Esophagus squamous epithelium (tissue), 4 donors: ENCODE data around the gene RALY.

Source experiments
- POLR2A ChIP-seq, 4 donors: fragments of 450-650 bp; IDR thresholded peaks; one replicate each; pipeline ENCODE4 v1.6.1; 2017; ENCODE audit warnings: antibody characterized with exemption in 4 of 4, mild to moderate bottlenecking in 4 of 4, moderate library complexity in 3 of 4
- TF ChIP-seq, protein P1 (sequence below), 6 experiments: fragments of 450-650 bp in 4 of 6; fragments of 200-600 bp in 2 of 6; sonication (generic) in 2 of 6; IDR thresholded peaks; one replicate each; pipeline ENCODE4 v1.5.1; 2016 to 2019; ENCODE audit warnings: antibody characterized with exemption in 6 of 6, mild to moderate bottlenecking in 4 of 6, moderate library complexity in 4 of 6

DNA sequence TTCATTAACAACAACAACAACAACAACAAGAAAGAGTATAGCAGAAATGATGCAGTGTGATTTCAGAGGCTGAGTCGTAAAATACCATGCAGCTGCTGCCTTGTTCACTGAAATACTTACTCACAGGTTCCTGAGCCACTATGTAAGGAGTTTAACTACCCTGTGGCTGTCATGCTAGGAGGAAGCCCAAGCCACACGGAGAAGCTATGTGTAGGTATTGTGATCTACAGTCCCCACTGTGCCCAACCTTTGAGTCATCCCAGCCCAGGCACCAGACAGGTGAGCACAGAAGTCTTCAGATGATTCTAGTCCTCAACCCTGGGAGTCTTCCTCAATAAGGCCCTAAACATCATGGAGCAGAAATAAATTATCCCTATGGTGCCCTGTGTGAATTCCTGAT lies 14.6 kb upstream of the RALY start:
- TF ChIP-seq, protein P1, sequence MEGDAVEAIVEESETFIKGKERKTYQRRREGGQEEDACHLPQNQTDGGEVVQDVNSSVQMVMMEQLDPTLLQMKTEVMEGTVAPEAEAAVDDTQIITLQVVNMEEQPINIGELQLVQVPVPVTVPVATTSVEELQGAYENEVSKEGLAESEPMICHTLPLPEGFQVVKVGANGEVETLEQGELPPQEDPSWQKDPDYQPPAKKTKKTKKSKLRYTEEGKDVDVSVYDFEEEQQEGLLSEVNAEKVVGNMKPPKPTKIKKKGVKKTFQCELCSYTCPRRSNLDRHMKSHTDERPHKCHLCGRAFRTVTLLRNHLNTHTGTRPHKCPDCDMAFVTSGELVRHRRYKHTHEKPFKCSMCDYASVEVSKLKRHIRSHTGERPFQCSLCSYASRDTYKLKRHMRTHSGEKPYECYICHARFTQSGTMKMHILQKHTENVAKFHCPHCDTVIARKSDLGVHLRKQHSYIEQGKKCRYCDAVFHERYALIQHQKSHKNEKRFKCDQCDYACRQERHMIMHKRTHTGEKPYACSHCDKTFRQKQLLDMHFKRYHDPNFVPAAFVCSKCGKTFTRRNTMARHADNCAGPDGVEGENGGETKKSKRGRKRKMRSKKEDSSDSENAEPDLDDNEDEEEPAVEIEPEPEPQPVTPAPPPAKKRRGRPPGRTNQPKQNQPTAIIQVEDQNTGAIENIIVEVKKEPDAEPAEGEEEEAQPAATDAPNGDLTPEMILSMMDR (IDR thresholded peaks at IDR 0.05) = no peak
- TF ChIP-seq POLR2A (IDR thresholded peaks at IDR 0.05) = no peak
